HepG2 (cell line): ENCODE data around the gene ARSB. TPM values are rescaled to one million over a fixed set of nuclear protein-coding genes. Genes with fewer than 3 reads are reported as not detected.

Experiments
- ATAC-seq: fragments of 200-7000 bp; cut with Tn5 transposase; 3 replicates; pipeline ENCODE4 v1.9.1; 2020; ENCODE audit warnings: mild to moderate bottlenecking, moderate library complexity
- BruUV-seq: library from RNA; stranded (reverse); fragments of 400-500 nt; replicated peaks from 2 replicates; lab custom pipeline; 2021; lab: Mats Ljungman, UMichigan
- CTCF ChIA-PET: fragments of 300-600 bp; formaldehyde crosslinking; extraction: SDS; loops from one replicate; lab custom pipeline; 2021; ENCODE audit warnings: low total read pairs, inconsistent platforms, low intra/inter-chr PET ratio; lab: Yijun Ruan, JAX
- POLR2A ChIA-PET: fragments of 350-600 bp; sonication (Branson Sonifier 250); formaldehyde crosslinking; loops from one replicate; lab custom pipeline; 2020; ENCODE audit warnings: antibody characterized with exemption, inconsistent platforms; lab: Yijun Ruan, JAX
- DNase-seq: peaks from one replicate; pipeline ENCODE4 v3.0.0-alpha.2; 2015; ENCODE audit warnings: low spot score
- FAIRE-seq: peaks from 3 replicates; lab custom pipeline; 2011; peaks lifted over from hg19 to GRCh38; lab: Jason Lieb, UNC
- H2AFZ ChIP-seq: one replicate; pipeline ENCODE4 v1.6.1; 2011; ENCODE audit warnings: low read length, inconsistent platforms
- H3K27ac ChIP-seq: fragments of 300-600 bp; 3 replicates; pipeline ENCODE4 v1.8.0; 2011; ENCODE audit warnings: mixed run types, mild to moderate bottlenecking, mixed read lengths, low read length, inconsistent platforms; ENCODE audit not compliant: insufficient read depth; ENCODE audit errors: extremely low read length
- H3K27me3 ChIP-seq, 2 experiments: fragments of 200-600 bp in 1 of 2; 2 replicates in 1 of 2; 3 replicates in 1 of 2; pipeline versions ENCODE4 v1.6.0 to v1.8.0; 2011; ENCODE audit warnings: low read length in 2 of 2, mild to moderate bottlenecking in 2 of 2, moderate library complexity in 2 of 2, inconsistent platforms in 1 of 2; ENCODE audit not compliant: insufficient read depth in 2 of 2, control insufficient read depth in 1 of 2
- H3K36me3 ChIP-seq, 2 experiments: fragments of 200-600 bp in 1 of 2; replicated peaks in 1 of 2; 2 replicates in 1 of 2; 3 replicates in 1 of 2; pipeline versions ENCODE4 v1.5.1 to v1.8.0; 2011; ENCODE audit warnings: low read length in 2 of 2, inconsistent platforms in 1 of 2; ENCODE audit not compliant: insufficient read depth in 2 of 2, control insufficient read depth in 1 of 2
- H3K4me1 ChIP-seq: 2 replicates; pipeline ENCODE4 v1.5.1; 2012; ENCODE audit warnings: low read length, inconsistent platforms; ENCODE audit not compliant: insufficient read depth
- H3K4me2 ChIP-seq: 2 replicates; pipeline ENCODE4 v1.6.0; 2011; ENCODE audit warnings: low read depth, low read length, inconsistent platforms
- H3K4me3 ChIP-seq, 3 experiments: fragments of 200-600 bp in 1 of 3; sonication (generic), shearing (Covaris generic) in 1 of 3; replicated peaks in 1 of 3; 2 replicates each; pipeline ENCODE4 v1.5.1; 2011 to 2016; ENCODE audit warnings: low read length in 3 of 3, inconsistent platforms in 2 of 3, low read depth in 2 of 3, mild to moderate bottlenecking in 2 of 3, control low read depth in 1 of 3, mixed read lengths in 1 of 3; ENCODE audit not compliant: insufficient read depth in 1 of 3
- H3K79me2 ChIP-seq: one replicate; pipeline ENCODE4 v1.6.1; 2011; ENCODE audit warnings: low read length, inconsistent platforms; ENCODE audit not compliant: insufficient read depth
- H3K9ac ChIP-seq: 2 replicates; pipeline ENCODE4 v1.6.0; 2011; ENCODE audit warnings: mild to moderate bottlenecking, low read depth, low read length, inconsistent platforms; ENCODE audit not compliant: insufficient read depth
- H3K9me3 ChIP-seq: 2 replicates; pipeline ENCODE4 v1.5.1; 2012; ENCODE audit warnings: mild to moderate bottlenecking, low read length
- H4K20me1 ChIP-seq: 2 replicates; pipeline ENCODE4 v1.6.0; 2011; ENCODE audit warnings: inconsistent platforms, mild to moderate bottlenecking, low read length, moderate library complexity; ENCODE audit not compliant: insufficient read depth
- AKAP8 ChIP-seq: sonication (generic); formaldehyde crosslinking; IDR thresholded peaks from 2 replicates; pipeline ENCODE4 v1.5.1; 2020; ENCODE audit warnings: mild to moderate bottlenecking, missing genetic modification reagents
- CHCHD3 ChIP-seq: sonication (generic); formaldehyde crosslinking; IDR thresholded peaks from 2 replicates; pipeline ENCODE4 v1.8.0; 2022; ENCODE audit warnings: mild to moderate bottlenecking, missing genetic modification reagents, moderate library complexity
- FLYWCH1 ChIP-seq: sonication (generic); formaldehyde crosslinking; IDR thresholded peaks from 2 replicates; pipeline ENCODE4 v1.8.1; 2023; ENCODE audit warnings: mild to moderate bottlenecking, missing genetic modification reagents
- RBFOX2 ChIP-seq: fragments of 200-400 bp; formaldehyde crosslinking; IDR thresholded peaks from 2 replicates; pipeline ENCODE4 v1.6.1; 2017; ENCODE audit warnings: low read depth, mild to moderate bottlenecking, low read length
- SP140L ChIP-seq: sonication (generic); formaldehyde crosslinking; IDR thresholded peaks from 2 replicates; pipeline ENCODE4 v1.4.0; 2020; ENCODE audit warnings: missing genetic modification reagents, borderline replicate concordance
- TBX2 ChIP-seq: sonication (generic); formaldehyde crosslinking; IDR thresholded peaks from 2 replicates; pipeline ENCODE4 v1.5.0; 2020; ENCODE audit warnings: missing genetic modification reagents, mild to moderate bottlenecking, borderline replicate concordance
- YEATS4 ChIP-seq: sonication (generic); formaldehyde crosslinking; IDR thresholded peaks from 2 replicates; pipeline ENCODE4 v1.4.0; 2020; ENCODE audit warnings: missing genetic modification reagents, borderline replicate concordance
- ZC3H4 ChIP-seq: sonication (generic); formaldehyde crosslinking; IDR thresholded peaks from 2 replicates; pipeline ENCODE4 v1.4.0; 2020; ENCODE audit warnings: missing genetic modification reagents, borderline replicate concordance
- ZFP36 ChIP-seq: fragments of 150-350 bp; IDR thresholded peaks from 2 replicates; pipeline ENCODE4 v1.6.1; 2018; ENCODE audit warnings: borderline replicate concordance, low read length, low read depth; ENCODE audit not compliant: partially characterized antibody
- ZFY ChIP-seq: sonication (generic); formaldehyde crosslinking; IDR thresholded peaks from 2 replicates; pipeline ENCODE4 v1.4.0; 2020; ENCODE audit warnings: missing genetic modification reagents
- ZKSCAN8 ChIP-seq: IDR thresholded peaks from 2 replicates; pipeline ENCODE4 v1.6.1; 2016; ENCODE audit warnings: borderline replicate concordance, missing genetic modification reagents, missing compliant biosample characterization
- WGBS: methylation state at CpG from one replicate; pipeline ENCODE4 v1.1.6; 2017; ENCODE audit warnings: low lambda C conversion rate; 5-methylcytosine and 5-hydroxymethylcytosine counted together
- in situ Hi-C: cut with HindIII; loops from 2 replicates; pipeline ENCODE4 v1.10.0; 2017; ENCODE audit warnings: low pct_unique_long_range_greater_than_20kb; ENCODE audit not compliant: extremely low pct_ligation_motif_present
- intact Hi-C: fragments of 100-400 bp; cut with micrococcal nuclease; formaldehyde crosslinking; loops from one replicate; pipeline ENCODE4 v1.10.0; 2022; ENCODE audit not compliant: unreplicated experiment
- polyA plus RNA-seq, 8 experiments: library from polyadenylated mRNA; depleted of rRNA in 3 of 8; stranded (reverse) in 7 of 8; unstranded in 1 of 8; fragments of >200 nt; fragmentation: Illumina TruSeq in 4 of 8; extraction: Trizol in 4 of 8; gene quantifications; 2 replicates each; pipeline versions ENCODE4 v1.2.1 to v1.2.3, GENCODE V29; 2011 to 2016; ENCODE audit warnings: low read depth in 4 of 8, missing spikeins in 1 of 8, mixed read lengths in 1 of 8; ENCODE audit not compliant: insufficient read depth in 1 of 8
- total RNA-seq, 5 experiments: library from RNA; depleted of rRNA; stranded (reverse); fragments of >200 nt; fragmentation: Illumina TruSeq; extraction: Trizol; gene quantifications; 2 replicates each; pipeline ENCODE4 v1.2.3, GENCODE V29; 2016; ENCODE audit warnings: low read depth in 1 of 5
- TF ChIP-seq, protein P1 (sequence below): sonication (generic); formaldehyde crosslinking; IDR thresholded peaks from 2 replicates; pipeline ENCODE4 v1.5.1; 2020; ENCODE audit warnings: mild to moderate bottlenecking, missing genetic modification reagents, borderline replicate concordance
- TF ChIP-seq, protein P2 (sequence below): sonication (generic); formaldehyde crosslinking; IDR thresholded peaks from 2 replicates; pipeline ENCODE4 v1.8.0; 2022; ENCODE audit warnings: mild to moderate bottlenecking, missing genetic modification reagents, borderline replicate concordance
- TF ChIP-seq, protein P3 (sequence below): sonication (generic); formaldehyde crosslinking; IDR thresholded peaks from 2 replicates; pipeline ENCODE4 v1.4.0; 2020; ENCODE audit warnings: mild to moderate bottlenecking, missing genetic modification reagents, borderline replicate concordance
- TF ChIP-seq, protein P4 (sequence below): IDR thresholded peaks from 2 replicates; pipeline ENCODE4 v1.6.1; 2016; ENCODE audit warnings: missing biosample characterization, missing genetic modification reagents, low read depth

The ARSB gene
- total and polyA plus RNA-seq, 2 of the 13 experiments (the other 11 are each of a cell fraction or from before 2014, with no cell fraction given) = 52.6 to 66.4 TPM

GRCh38 chr5:79032782-79033181 lies 47.7 kb upstream of the ARSB start:
- FAIRE-seq (no peak), ATAC-seq (no peak), DNase-seq (no peak)
- no peak overlapping the region for H3K9ac ChIP-seq
- H3K4me2 ChIP-seq = no peak overlapping the region
- no peaks in the 10 kb centered on the region for H3K36me3 ChIP-seq
- no TSS peak for BruUV-seq
- TF ChIP-seq, protein P1, sequence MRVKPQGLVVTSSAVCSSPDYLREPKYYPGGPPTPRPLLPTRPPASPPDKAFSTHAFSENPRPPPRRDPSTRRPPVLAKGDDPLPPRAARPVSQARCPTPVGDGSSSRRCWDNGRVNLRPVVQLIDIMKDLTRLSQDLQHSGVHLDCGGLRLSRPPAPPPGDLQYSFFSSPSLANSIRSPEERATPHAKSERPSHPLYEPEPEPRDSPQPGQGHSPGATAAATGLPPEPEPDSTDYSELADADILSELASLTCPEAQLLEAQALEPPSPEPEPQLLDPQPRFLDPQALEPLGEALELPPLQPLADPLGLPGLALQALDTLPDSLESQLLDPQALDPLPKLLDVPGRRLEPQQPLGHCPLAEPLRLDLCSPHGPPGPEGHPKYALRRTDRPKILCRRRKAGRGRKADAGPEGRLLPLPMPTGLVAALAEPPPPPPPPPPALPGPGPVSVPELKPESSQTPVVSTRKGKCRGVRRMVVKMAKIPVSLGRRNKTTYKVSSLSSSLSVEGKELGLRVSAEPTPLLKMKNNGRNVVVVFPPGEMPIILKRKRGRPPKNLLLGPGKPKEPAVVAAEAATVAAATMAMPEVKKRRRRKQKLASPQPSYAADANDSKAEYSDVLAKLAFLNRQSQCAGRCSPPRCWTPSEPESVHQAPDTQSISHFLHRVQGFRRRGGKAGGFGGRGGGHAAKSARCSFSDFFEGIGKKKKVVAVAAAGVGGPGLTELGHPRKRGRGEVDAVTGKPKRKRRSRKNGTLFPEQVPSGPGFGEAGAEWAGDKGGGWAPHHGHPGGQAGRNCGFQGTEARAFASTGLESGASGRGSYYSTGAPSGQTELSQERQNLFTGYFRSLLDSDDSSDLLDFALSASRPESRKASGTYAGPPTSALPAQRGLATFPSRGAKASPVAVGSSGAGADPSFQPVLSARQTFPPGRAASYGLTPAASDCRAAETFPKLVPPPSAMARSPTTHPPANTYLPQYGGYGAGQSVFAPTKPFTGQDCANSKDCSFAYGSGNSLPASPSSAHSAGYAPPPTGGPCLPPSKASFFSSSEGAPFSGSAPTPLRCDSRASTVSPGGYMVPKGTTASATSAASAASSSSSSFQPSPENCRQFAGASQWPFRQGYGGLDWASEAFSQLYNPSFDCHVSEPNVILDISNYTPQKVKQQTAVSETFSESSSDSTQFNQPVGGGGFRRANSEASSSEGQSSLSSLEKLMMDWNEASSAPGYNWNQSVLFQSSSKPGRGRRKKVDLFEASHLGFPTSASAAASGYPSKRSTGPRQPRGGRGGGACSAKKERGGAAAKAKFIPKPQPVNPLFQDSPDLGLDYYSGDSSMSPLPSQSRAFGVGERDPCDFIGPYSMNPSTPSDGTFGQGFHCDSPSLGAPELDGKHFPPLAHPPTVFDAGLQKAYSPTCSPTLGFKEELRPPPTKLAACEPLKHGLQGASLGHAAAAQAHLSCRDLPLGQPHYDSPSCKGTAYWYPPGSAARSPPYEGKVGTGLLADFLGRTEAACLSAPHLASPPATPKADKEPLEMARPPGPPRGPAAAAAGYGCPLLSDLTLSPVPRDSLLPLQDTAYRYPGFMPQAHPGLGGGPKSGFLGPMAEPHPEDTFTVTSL (CRISPR knock-in tag) = no peak
- TF ChIP-seq, protein P2, sequence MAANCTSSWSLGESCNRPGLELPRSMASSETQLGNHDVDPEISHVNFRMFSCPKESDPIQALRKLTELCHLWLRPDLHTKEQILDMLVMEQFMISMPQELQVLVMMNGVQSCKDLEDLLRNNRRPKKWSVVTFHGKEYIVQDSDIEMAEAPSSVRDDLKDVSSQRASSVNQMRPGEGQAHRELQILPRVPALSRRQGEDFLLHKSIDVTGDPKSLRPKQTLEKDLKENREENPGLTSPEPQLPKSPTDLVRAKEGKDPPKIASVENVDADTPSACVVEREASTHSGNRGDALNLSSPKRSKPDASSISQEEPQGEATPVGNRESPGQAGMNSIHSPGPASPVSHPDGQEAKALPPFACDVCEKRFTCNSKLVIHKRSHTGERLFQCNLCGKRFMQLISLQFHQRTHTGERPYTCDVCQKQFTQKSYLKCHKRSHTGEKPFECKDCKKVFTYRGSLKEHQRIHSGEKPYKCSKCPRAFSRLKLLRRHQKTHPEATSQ (CRISPR knock-in tag) = no peak
- TF ChIP-seq, protein P3, sequence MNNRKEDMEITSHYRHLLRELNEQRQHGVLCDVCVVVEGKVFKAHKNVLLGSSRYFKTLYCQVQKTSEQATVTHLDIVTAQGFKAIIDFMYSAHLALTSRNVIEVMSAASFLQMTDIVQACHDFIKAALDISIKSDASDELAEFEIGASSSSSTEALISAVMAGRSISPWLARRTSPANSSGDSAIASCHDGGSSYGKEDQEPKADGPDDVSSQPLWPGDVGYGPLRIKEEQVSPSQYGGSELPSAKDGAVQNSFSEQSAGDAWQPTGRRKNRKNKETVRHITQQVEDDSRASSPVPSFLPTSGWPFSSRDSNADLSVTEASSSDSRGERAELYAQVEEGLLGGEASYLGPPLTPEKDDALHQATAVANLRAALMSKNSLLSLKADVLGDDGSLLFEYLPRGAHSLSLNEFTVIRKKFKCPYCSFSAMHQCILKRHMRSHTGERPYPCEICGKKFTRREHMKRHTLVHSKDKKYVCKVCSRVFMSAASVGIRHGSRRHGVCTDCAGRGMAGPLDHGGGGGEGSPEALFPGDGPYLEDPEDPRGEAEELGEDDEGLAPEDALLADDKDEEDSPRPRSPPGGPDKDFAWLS = no peak
- TF ChIP-seq ZFY (CRISPR knock-in tag) (no peak), ZC3H4 (CRISPR knock-in tag) (no peak), CHCHD3 (no peak), ZFP36 (no peak), YEATS4 (CRISPR knock-in tag) (no peak), SP140L (no peak), RBFOX2 (no peak), FLYWCH1 (CRISPR knock-in tag) (no peak), ZKSCAN8 (CRISPR knock-in tag) (no peak), AKAP8 (CRISPR knock-in tag) (no peak), TBX2 (CRISPR knock-in tag) (no peak)
- TF ChIP-seq, protein P4, sequence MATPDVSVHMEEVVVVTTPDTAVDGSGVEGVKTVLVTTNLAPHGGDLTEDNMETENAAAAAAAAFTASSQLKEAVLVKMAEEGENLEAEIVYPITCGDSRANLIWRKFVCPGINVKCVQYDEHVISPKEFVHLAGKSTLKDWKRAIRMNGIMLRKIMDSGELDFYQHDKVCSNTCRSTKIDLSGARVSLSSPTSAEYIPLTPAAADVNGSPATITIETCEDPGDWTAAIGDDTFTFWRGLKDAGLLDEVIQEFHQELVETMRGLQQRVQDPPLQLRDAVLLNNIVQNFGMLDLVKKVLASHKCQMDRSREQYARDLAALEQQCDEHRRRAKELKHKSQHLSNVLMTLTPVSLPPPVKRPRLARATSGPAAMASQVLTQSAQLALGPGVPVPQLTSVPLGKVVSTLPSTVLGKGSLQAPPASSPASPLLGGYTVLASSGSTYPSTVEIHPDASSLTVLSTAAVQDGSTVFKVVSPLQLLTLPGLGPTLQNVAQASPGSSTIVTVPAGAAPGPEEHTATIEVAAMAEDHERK = no peak
- in situ Hi-C loops = no loop called here
- 90% methylated on average over 5 of the region's 5 CpGs for WGBS
- peak overlapping the region; percentile 95 for H3K27ac ChIP-seq
- H3K4me1 ChIP-seq = peaks cover 29% of the 10 kb centered on the region
- no peaks in the 10 kb centered on the region for H3K79me2 ChIP-seq
- POLR2A ChIA-PET = no interaction called here
- H2AFZ ChIP-seq = no peak overlapping the region
- CTCF ChIA-PET = no interaction called here
- H4K20me1 ChIP-seq = no peaks in the 10 kb centered on the region
- H3K27me3 ChIP-seq = no peaks in the 10 kb centered on the region
- intact Hi-C loops = no loop called here
- H3K9me3 ChIP-seq = peaks cover 3% of the 10 kb centered on the region; the same call in 1 of the 2 replicates
- no peak overlapping the region for H3K4me3 ChIP-seq
